Measurements from ENCODE around the gene PTGFRN. TPM values are rescaled to one million over a fixed set of nuclear protein-coding genes. Genes with fewer than 3 reads are reported as not detected.

The PTGFRN gene
- total and polyA plus RNA-seq, 2 of the 13 experiments (the other 11 are each of a cell fraction or from before 2014, with no cell fraction given), result 3.3 to 11.3 TPM

- DNase-seq (ENCODE audit: low spot score) (no peak), ATAC-seq (no peak), FAIRE-seq (no peak)
- intact Hi-C loops (cut with micrococcal nuclease; ENCODE audit: unreplicated experiment), result no loop called here
- ChIA-PET CTCF (ENCODE audit: low intra/inter-chr PET ratio, low total read pairs) (no interaction called here), POLR2A (no interaction called here)
- Histone ChIP-seq H4K20me1 (ENCODE audit: insufficient read depth, low read length) (no peaks in the 10 kb centered on the region), H3K9me3 (ENCODE audit: low read length) (no peaks in the 10 kb centered on the region), H3K4me3 (replicated peaks in 1 of 3; ENCODE audit: insufficient read depth in 1 of 3, low read depth in 2 of 3, low read length in 3 of 3) (no peak overlapping the region), H2AFZ (ENCODE audit: low read length) (no peak overlapping the region), H3K79me2 (ENCODE audit: insufficient read depth, low read length) (no peaks in the 10 kb centered on the region), H3K27ac (ENCODE audit: extremely low read length, insufficient read depth, low read length) (no peak overlapping the region), H3K9ac (ENCODE audit: insufficient read depth, low read depth, low read length) (no peak overlapping the region), H3K4me1 (ENCODE audit: insufficient read depth, low read length) (no peaks in the 10 kb centered on the region), H3K36me3 (replicated peaks in 1 of 2; ENCODE audit: control insufficient read depth in 1 of 2, insufficient read depth in 2 of 2, low read length in 2 of 2) (no peaks in the 10 kb centered on the region), H3K27me3 (ENCODE audit: control insufficient read depth in 1 of 2, insufficient read depth in 2 of 2, low read length in 2 of 2) (no peaks in the 10 kb centered on the region; a peak in 1 of 5 replicates), H3K4me2 (ENCODE audit: low read depth, low read length) (no peak overlapping the region)
- no peak for TF ChIP-seq ZSCAN9 (CRISPR knock-in tag; IDR thresholded peaks at IDR 0.05; ENCODE audit: borderline replicate concordance)
- TF ChIP-seq ZIK1 (CRISPR knock-in tag; IDR thresholded peaks at IDR 0.05; ENCODE audit: borderline replicate concordance, low read depth), result no peak
- TF ChIP-seq ZNF580 (CRISPR knock-in tag; IDR thresholded peaks at IDR 0.05; ENCODE audit: borderline replicate concordance, low read depth), result no peak
- no peak for TF ChIP-seq ZKSCAN8 (CRISPR knock-in tag; IDR thresholded peaks at IDR 0.05; ENCODE audit: borderline replicate concordance)
- no peak for TF ChIP-seq CREB1 (IDR thresholded peaks at IDR 0.05)
- TF ChIP-seq CREB1 (CRISPR knock-in tag; IDR thresholded peaks at IDR 0.05), result no peak
- no peak for TF ChIP-seq THAP9 (CRISPR knock-in tag; IDR thresholded peaks at IDR 0.05; ENCODE audit: borderline replicate concordance)
- no peak for TF ChIP-seq ZXDC (CRISPR knock-in tag; IDR thresholded peaks at IDR 0.05)
- TF ChIP-seq FOXC1 (CRISPR knock-in tag; IDR thresholded peaks at IDR 0.05; ENCODE audit: borderline replicate concordance), result no peak
- no peak for TF ChIP-seq ZSCAN20 (CRISPR knock-in tag; IDR thresholded peaks at IDR 0.05; ENCODE audit: borderline replicate concordance)
- in situ Hi-C loops (cut with HindIII; ENCODE audit: extremely low pct_ligation_motif_present, low pct_unique_long_range_greater_than_20kb), result no loop called here
- no TSS peak for BruUV-seq (replicated peaks)
- 6% methylated on average over 3 of the region's 3 CpGs for WGBS (ENCODE audit: low lambda C conversion rate)
These were observed 112.4 kb downstream of the PTGFRN start for GRCh38 chr1:117022114-117022513.

Measured in HepG2 (cell line).